ENCODE measurements around the gene SLC5A8.
"Not testable (repeated sequence)": the region's sequence is repeated elsewhere in the genome, so short reads cannot be mapped to it uniquely, and the experiment has no call there.

The SLC5A8 gene

DNA sequence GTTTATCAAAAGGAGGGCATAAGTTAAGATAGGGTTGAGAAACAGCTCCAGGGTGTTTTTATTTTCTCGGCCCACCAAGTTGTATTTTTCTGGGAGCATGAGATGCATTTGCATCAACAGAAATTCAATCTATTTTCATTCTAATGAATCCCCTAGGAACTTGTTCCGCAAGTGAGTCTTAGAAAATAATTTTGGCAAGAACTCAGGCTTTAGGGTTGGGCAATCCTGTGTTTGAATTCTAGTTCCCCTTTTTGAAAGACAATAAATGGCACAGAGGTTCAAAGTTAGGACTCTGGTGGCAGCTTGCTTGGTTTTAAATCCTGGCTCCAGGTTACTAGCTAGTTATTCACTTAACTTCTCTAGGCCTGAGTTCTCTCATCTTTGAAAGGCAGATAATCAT is 23.7 kb downstream of the SLC5A8 start:
- no peaks in the 10 kb centered on the region for H3K9me3 ChIP-seq (replicated peaks in 1 of 11)
- no peaks in the 10 kb centered on the region for H3K27me3 ChIP-seq
- peak in 7 of 11 experiments; percentile 17 to 76 (median 65); a peak in 8 of 22 replicates for TF ChIP-seq Cebpa-rat (IDR thresholded peaks at IDR 0.05)
- peaks cover 0 to 14% (median 0%) of the 10 kb centered on the region in 10 experiments; a peak in 7 of 20 replicates for H3K4me1 ChIP-seq
- H3K36me3 ChIP-seq, result no peaks in the 10 kb centered on the region
- peak overlapping the region in 5 of 11 experiments; percentile 7 to 49 (median 15); a peak in 6 of 22 replicates for H3K27ac ChIP-seq
- H4K20me1 ChIP-seq, result no peaks in the 10 kb centered on the region
- H3K4me2 ChIP-seq, result peak overlapping the region in 7 of 11 experiments; percentile 0 to 41 (median 13); a peak in 5 of 22 replicates
- H3K4me3 ChIP-seq, result no peak overlapping the region
- H3K9ac ChIP-seq, result no peak overlapping the region

DNA sequence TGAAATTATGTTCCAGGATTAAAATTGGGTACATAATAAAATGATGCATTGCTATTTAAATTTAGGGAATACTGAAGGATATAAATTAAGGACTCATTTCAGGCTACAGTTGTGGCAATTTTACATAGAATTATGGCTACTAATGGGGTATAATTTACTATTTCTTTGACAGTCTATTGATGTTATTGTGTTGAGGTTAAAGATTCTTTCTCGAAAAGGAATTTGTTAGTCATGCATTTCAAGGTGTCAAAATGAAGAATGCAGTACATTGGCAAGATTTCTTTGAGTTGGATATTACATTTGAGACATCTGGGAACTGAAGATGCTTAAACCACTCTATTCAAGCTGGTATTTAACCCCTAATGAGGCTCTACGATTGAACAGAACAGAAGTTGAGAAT is 28.3 kb downstream of the SLC5A8 start:
- Histone ChIP-seq H3K9me3 (replicated peaks in 1 of 11) (no peaks in the 10 kb centered on the region), H4K20me1 (no peaks in the 10 kb centered on the region), H3K27me3 (no peaks in the 10 kb centered on the region), H3K27ac (no peak overlapping the region), H3K4me3 (no peak overlapping the region), H3K4me2 (no peak overlapping the region), H3K4me1 (peaks cover 0 to 14% (median 0%) of the 10 kb centered on the region in 10 experiments; a peak in 7 of 20 replicates), H3K36me3 (no peaks in the 10 kb centered on the region), H3K9ac (no peak overlapping the region)
- no peak for TF ChIP-seq Cebpa-rat (IDR thresholded peaks at IDR 0.05)

DNA sequence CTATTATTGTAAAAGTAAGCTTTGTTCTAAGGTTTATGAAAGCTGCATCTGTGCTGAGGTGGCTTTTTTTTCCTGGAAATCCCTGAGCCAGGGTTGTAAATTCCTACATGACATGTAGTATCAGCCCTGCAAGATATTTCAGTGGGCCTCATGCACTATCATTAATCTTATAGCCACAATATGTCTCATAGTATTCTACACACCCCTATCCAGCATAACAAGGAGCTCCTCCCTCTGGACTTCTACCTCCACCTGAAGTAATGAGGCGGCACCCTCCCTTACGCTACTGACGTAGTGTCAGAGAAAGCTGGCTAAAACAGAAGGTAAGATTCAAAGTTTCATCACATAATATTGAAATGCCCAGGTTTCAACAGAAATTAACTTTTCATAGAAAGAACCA is 35.5 kb downstream of the SLC5A8 start:
- Histone ChIP-seq H3K27me3 (no peaks in the 10 kb centered on the region), H3K36me3 (no peaks in the 10 kb centered on the region), H3K27ac (no peak overlapping the region), H4K20me1 (no peaks in the 10 kb centered on the region), H3K4me2 (no peak overlapping the region), H3K9ac (no peak overlapping the region), H3K4me1 (no peaks in the 10 kb centered on the region), H3K9me3 (replicated peaks in 1 of 11) (peaks cover 0 to 18% (median 8%) of the 10 kb centered on the region in 11 experiments; a peak in 9 of 22 replicates), H3K4me3 (no peak overlapping the region)
- no peak for TF ChIP-seq Cebpa-rat (IDR thresholded peaks at IDR 0.05)

GRCh38 chr12:101173197-101173749 is 36.8 kb downstream of the SLC5A8 start:
- H3K27ac ChIP-seq, result no peak overlapping the region
- no peak overlapping the region for H3K4me2 ChIP-seq
- no peaks in the 10 kb centered on the region for H3K4me1 ChIP-seq
- H3K9me3 ChIP-seq (replicated peaks in 1 of 11), result peaks cover 0 to 18% (median 8%) of the 10 kb centered on the region in 11 experiments; a peak in 9 of 22 replicates
- no peak overlapping the region for H3K9ac ChIP-seq
- no peak for TF ChIP-seq Cebpa-rat (IDR thresholded peaks at IDR 0.05)
- H4K20me1 ChIP-seq, result no peaks in the 10 kb centered on the region
- no peak overlapping the region for H3K4me3 ChIP-seq
- no peaks in the 10 kb centered on the region for H3K36me3 ChIP-seq
- H3K27me3 ChIP-seq, result no peaks in the 10 kb centered on the region

DNA sequence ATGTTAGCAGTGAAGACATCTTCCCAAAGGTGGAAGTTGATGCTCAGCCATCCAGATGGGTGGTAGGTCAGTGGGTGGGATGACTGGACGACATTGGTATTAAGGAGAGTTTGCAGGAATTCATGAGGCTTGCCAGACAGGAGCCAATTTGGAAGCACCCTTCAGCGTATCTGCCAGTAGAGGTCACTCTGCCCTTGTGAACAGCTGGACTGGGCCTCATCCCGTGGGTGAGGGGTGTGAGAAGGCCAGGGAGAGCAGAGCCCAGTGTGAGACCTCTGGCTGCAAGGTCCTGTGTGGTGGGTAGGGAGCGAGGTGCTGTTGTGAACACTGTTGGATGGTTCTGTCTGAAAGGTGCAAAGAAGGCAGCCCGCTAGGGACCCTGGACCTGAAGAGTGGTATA is 37.7 kb downstream of the SLC5A8 start:
- Histone ChIP-seq H3K4me3 (no peak overlapping the region), H3K9me3 (replicated peaks in 1 of 11) (peaks cover 0 to 18% (median 8%) of the 10 kb centered on the region in 11 experiments; a peak in 9 of 22 replicates), H3K4me1 (no peaks in the 10 kb centered on the region), H3K4me2 (no peak overlapping the region), H3K36me3 (no peaks in the 10 kb centered on the region), H4K20me1 (no peaks in the 10 kb centered on the region), H3K27ac (no peak overlapping the region), H3K27me3 (no peaks in the 10 kb centered on the region), H3K9ac (no peak overlapping the region)
- TF ChIP-seq Cebpa-rat (IDR thresholded peaks at IDR 0.05), result no peak

GRCh38 chr12:101168001-101168400 is 42.0 kb downstream of the SLC5A8 start:
- Histone ChIP-seq H3K4me1 (no peaks in the 10 kb centered on the region), H3K4me3 (no peak overlapping the region), H3K9ac (no peak overlapping the region), H3K27me3 (no peaks in the 10 kb centered on the region), H3K36me3 (no peaks in the 10 kb centered on the region), H3K4me2 (no peak overlapping the region), H3K27ac (no peak overlapping the region), H3K9me3 (replicated peaks in 1 of 11) (no peaks in the 10 kb centered on the region), H4K20me1 (no peaks in the 10 kb centered on the region)
- no peak for TF ChIP-seq Cebpa-rat (IDR thresholded peaks at IDR 0.05)

GRCh38 chr12:101166866-101167265 is 43.2 kb downstream of the SLC5A8 start:
- no peaks in the 10 kb centered on the region for H3K36me3 ChIP-seq
- no peak overlapping the region for H3K4me2 ChIP-seq
- H3K9me3 ChIP-seq (replicated peaks in 1 of 11), result no peaks in the 10 kb centered on the region
- H3K27ac ChIP-seq, result no peak overlapping the region
- TF ChIP-seq Cebpa-rat (IDR thresholded peaks at IDR 0.05), result no peak
- no peaks in the 10 kb centered on the region for H4K20me1 ChIP-seq
- H3K4me3 ChIP-seq, result no peak overlapping the region
- H3K9ac ChIP-seq, result no peak overlapping the region
- no peaks in the 10 kb centered on the region for H3K4me1 ChIP-seq
- H3K27me3 ChIP-seq, result no peaks in the 10 kb centered on the region

DNA sequence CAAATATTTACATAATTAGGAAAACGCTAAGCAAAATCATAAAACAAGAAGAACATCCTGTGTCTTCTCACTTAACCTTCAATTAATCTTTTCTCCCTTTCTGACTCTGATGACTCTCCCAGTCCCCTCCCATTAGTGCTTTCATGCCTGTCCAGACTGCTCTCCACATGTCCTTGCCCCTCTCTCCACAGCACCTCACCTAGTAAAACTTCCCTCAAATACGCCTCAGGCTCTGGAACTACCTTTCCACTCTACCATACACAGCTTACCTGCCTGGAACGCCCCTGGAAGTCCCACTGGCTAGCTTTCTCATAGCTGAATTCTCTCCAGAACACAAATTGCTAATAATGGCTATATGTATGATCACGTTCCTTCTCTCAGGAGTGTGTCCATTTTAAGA is 44.7 kb downstream of the SLC5A8 start:
- Histone ChIP-seq H4K20me1 (no peaks in the 10 kb centered on the region), H3K27me3 (no peaks in the 10 kb centered on the region), H3K27ac (no peak overlapping the region), H3K4me3 (no peak overlapping the region), H3K36me3 (no peaks in the 10 kb centered on the region), H3K9ac (no peak overlapping the region), H3K4me1 (no peaks in the 10 kb centered on the region), H3K9me3 (replicated peaks in 1 of 11) (no peaks in the 10 kb centered on the region), H3K4me2 (no peak overlapping the region)
- no peak for TF ChIP-seq Cebpa-rat (IDR thresholded peaks at IDR 0.05)

DNA sequence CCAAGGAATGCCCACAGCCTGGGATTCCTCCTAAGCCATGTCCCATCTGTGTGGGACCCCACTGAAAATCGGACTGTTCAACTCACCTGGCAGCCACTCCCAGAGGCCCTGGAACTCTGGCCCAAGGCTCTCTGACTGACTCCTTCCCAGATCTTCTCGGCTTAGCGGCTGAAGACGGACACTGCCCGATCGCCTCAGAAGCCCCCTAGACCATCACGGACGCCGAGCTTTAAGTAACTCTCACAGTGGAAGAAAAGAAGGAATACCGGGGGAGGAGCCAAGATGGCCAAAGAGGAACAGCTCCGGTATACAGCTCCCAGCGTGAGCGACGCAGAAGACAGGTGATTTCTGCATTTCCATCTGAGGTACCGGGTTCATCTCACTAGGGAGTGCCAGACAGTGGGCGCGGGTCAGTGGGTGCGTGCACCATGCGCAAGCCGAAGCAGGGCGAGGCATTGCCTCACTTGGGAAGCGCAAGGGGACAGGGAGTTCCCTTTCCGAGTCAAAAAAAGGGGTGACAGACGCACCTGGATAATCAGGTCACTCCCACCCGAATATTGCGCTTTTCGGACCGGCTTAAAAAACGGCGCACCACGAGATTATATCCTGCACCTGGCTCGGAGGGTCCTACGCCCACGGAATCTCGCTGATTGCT is 64.1 kb downstream of the SLC5A8 start:
- H3K4me3 ChIP-seq, result not testable (repeated sequence)

More for the DNA sequence above, 64.1 kb downstream of the SLC5A8 start:
- not testable (repeated sequence) for H3K27ac ChIP-seq; H3K9me3 ChIP-seq (replicated peaks in 1 of 11); H3K36me3 ChIP-seq; H3K4me2 ChIP-seq; H3K9ac ChIP-seq; H3K27me3 ChIP-seq; H3K4me1 ChIP-seq; H4K20me1 ChIP-seq

Data from BLaER1 treated with 17β-estradiol and CSF1 and Interleukin-3, amounts not matched to agents 10 nM and 100 nM (cell line).